WTC11 (cell line): ENCODE measurements around the gene AP5Z1. TPM values are rescaled to one million over a fixed set of nuclear protein-coding genes. Genes with fewer than 3 reads are reported as not detected.

Source experiments
- ATAC-seq: fragments of 200-7000 bp; cut with Tn5 transposase; 2 replicates; pipeline ENCODE4 v1.10.0; 2021; ENCODE audit warnings: mild to moderate bottlenecking, moderate library complexity
- CTCF ChIA-PET: fragments of 300-600 bp; sonication (Branson Sonifier 250); formaldehyde crosslinking; loops from one replicate; lab custom pipeline; 2021; ENCODE audit warnings: antibody characterized with exemption; lab: Charles Lee
- POLR2A ChIA-PET: fragments of 350-600 bp; sonication (Branson Sonifier 250); formaldehyde crosslinking; loops from one replicate; lab custom pipeline; 2021; ENCODE audit warnings: antibody characterized with exemption; lab: Charles Lee
- DNase-seq: peaks from one replicate; pipeline ENCODE4 v3.0.0; 2021; ENCODE audit warnings: low spot score
- H3K27ac Mint-ChIP-seq: 2 replicates; pipeline ENCODE4 v1.8.0; 2021; ENCODE audit warnings: mixed read lengths
- H3K27me3 Mint-ChIP-seq: 2 replicates; pipeline ENCODE4 v1.8.0; 2021; ENCODE audit warnings: low read depth, mild to moderate bottlenecking, moderate library complexity, mixed read lengths
- H3K36me3 Mint-ChIP-seq: 2 replicates; pipeline ENCODE4 v1.8.0; 2021; ENCODE audit warnings: mixed read lengths
- H3K4me1 Mint-ChIP-seq: 2 replicates; pipeline ENCODE4 v1.8.0; 2022; ENCODE audit warnings: mixed read lengths
- H3K4me3 Mint-ChIP-seq: 2 replicates; pipeline ENCODE4 v1.8.0; 2021; ENCODE audit warnings: mild to moderate bottlenecking, moderate library complexity, mixed read lengths
- H3K9me3 Mint-ChIP-seq: 2 replicates; pipeline ENCODE4 v1.8.0; 2021; ENCODE audit warnings: mixed read lengths
- CBFB ChIP-seq: sonication (generic); formaldehyde crosslinking; IDR thresholded peaks from 2 replicates; pipeline ENCODE4 v1.8.1; 2022; ENCODE audit warnings: mild to moderate bottlenecking, low read depth, missing genetic modification reagents
- E2F4 ChIP-seq: sonication (generic); formaldehyde crosslinking; IDR thresholded peaks from 2 replicates; pipeline ENCODE4 v1.8.1; 2022; ENCODE audit warnings: low read depth, mild to moderate bottlenecking, moderate library complexity, missing genetic modification reagents, borderline replicate concordance
- ESRRA ChIP-seq: sonication (generic); formaldehyde crosslinking; IDR thresholded peaks from 2 replicates; pipeline ENCODE4 v1.8.1; 2022; ENCODE audit warnings: mild to moderate bottlenecking, missing genetic modification reagents, borderline replicate concordance
- GABPB1 ChIP-seq: sonication (generic); formaldehyde crosslinking; IDR thresholded peaks from 2 replicates; pipeline ENCODE4 v1.8.1; 2023; ENCODE audit warnings: mild to moderate bottlenecking, missing genetic modification reagents
- GRHL2 ChIP-seq: fragments of 250-450 bp; sonication (Bioruptor Pico); IDR thresholded peaks from 2 replicates; pipeline ENCODE4 v1.8.0; 2022; ENCODE audit warnings: mild to moderate bottlenecking, moderate library complexity; ENCODE audit not compliant: insufficient replicate concordance, severe bottlenecking
- MXD4 ChIP-seq: fragments of 250-450 bp; sonication (Bioruptor Pico); IDR thresholded peaks from 2 replicates; pipeline ENCODE4 v1.8.0; 2021; ENCODE audit warnings: mild to moderate bottlenecking, moderate library complexity, borderline replicate concordance
- MYBL2 ChIP-seq: sonication (generic); formaldehyde crosslinking; IDR thresholded peaks from 2 replicates; pipeline ENCODE4 v1.8.1; 2023; ENCODE audit warnings: mild to moderate bottlenecking, moderate library complexity, missing genetic modification reagents
- NFE2L1 ChIP-seq: sonication (generic); formaldehyde crosslinking; IDR thresholded peaks from 2 replicates; pipeline ENCODE4 v1.8.1; 2023; ENCODE audit warnings: missing genetic modification reagents
- NR3C1 ChIP-seq: sonication (generic); formaldehyde crosslinking; conservative IDR thresholded peaks from 2 replicates; pipeline ENCODE4 v1.8.1; 2023; ENCODE audit warnings: low read depth, mild to moderate bottlenecking, missing genetic modification reagents
- PRDM15 ChIP-seq: sonication (generic); formaldehyde crosslinking; IDR thresholded peaks from 2 replicates; pipeline ENCODE4 v1.8.0; 2022; ENCODE audit warnings: missing genetic modification reagents
- SMAD3 ChIP-seq: sonication (generic); formaldehyde crosslinking; IDR thresholded peaks from 2 replicates; pipeline ENCODE4 v1.8.0; 2022; ENCODE audit warnings: missing genetic modification reagents, mild to moderate bottlenecking, borderline replicate concordance
- TCF7 ChIP-seq: sonication (generic); formaldehyde crosslinking; IDR thresholded peaks from 2 replicates; pipeline ENCODE4 v1.8.0; 2022; ENCODE audit warnings: mild to moderate bottlenecking, low read depth, missing genetic modification reagents, moderate library complexity
- TEAD1 ChIP-seq: sonication (generic); formaldehyde crosslinking; IDR thresholded peaks from 2 replicates; pipeline ENCODE4 v1.8.0; 2022; ENCODE audit warnings: mild to moderate bottlenecking, missing genetic modification reagents
- USF2 ChIP-seq: sonication (generic); formaldehyde crosslinking; IDR thresholded peaks from 2 replicates; pipeline ENCODE4 v1.8.1; 2023; ENCODE audit warnings: mild to moderate bottlenecking, missing genetic modification reagents, moderate library complexity
- ZNF232 ChIP-seq: sonication (generic); formaldehyde crosslinking; IDR thresholded peaks from 2 replicates; pipeline ENCODE4 v1.8.0; 2022; ENCODE audit warnings: mild to moderate bottlenecking, missing genetic modification reagents
- ZNF281 ChIP-seq: sonication (generic); formaldehyde crosslinking; IDR thresholded peaks from 2 replicates; pipeline ENCODE4 v1.8.0; 2023; ENCODE audit warnings: mild to moderate bottlenecking, missing genetic modification reagents
- ZSCAN18 ChIP-seq: fragments of 250-450 bp; sonication (Bioruptor Pico); IDR thresholded peaks from 2 replicates; pipeline ENCODE4 v2.1.2; 2022; ENCODE audit warnings: mild to moderate bottlenecking, moderate library complexity
- total RNA-seq: library from RNA; stranded (reverse); gene quantifications from 3 replicates; pipeline ENCODE4 v1.2.3, GENCODE V29; 2021
- TF ChIP-seq, protein P1 (sequence below): fragments of 250-450 bp; sonication (Bioruptor Pico); IDR thresholded peaks from 2 replicates; pipeline ENCODE4 v1.8.0; 2021; ENCODE audit warnings: mild to moderate bottlenecking
- TF ChIP-seq, protein P2 (sequence below): sonication (generic); formaldehyde crosslinking; IDR thresholded peaks from 2 replicates; pipeline ENCODE4 v1.8.1; 2023; ENCODE audit warnings: mild to moderate bottlenecking, missing genetic modification reagents, borderline replicate concordance

The AP5Z1 gene
- total RNA-seq, 1 experiment from 2014 or later = 29.4 TPM

GRCh38 chr7:4792537-4793126 lies 17.2 kb downstream of the AP5Z1 start:
- Mint-ChIP-seq H3K4me1 (peaks cover 5% of the 10 kb centered on the region), H3K27ac (no peak overlapping the region), H3K4me3 (peak overlapping the region; percentile 54), H3K9me3 (no peaks in the 10 kb centered on the region), H3K27me3 (no peaks in the 10 kb centered on the region), H3K36me3 (peaks cover 3% of the 10 kb centered on the region; the same call in 1 of the 2 replicates)
- DNase-seq (no peak), ATAC-seq (peak; percentile 49)
- ChIA-PET CTCF (interaction anchor here (0.5 to 4.2 kb wide), 82 partner anchors 9 to 1884 kb away, joined by 3 to 75 read pairs (median 4); partner anchors contain the start of genes AP5Z1, MMD2, RADIL and RBAK), POLR2A (interaction anchor here (0.8 to 1.7 kb wide), 3 partner anchors 14 to 90 kb away, joined by 3 to 11 read pairs (median 3); partner anchors contain the start of gene AP5Z1)
- no peak for TF ChIP-seq CBFB
- 0 out of 2 replicates have a peak, but pooled peaks have one; percentile 61 for TF ChIP-seq NR3C1 (CRISPR knock-in tag)
- TF ChIP-seq ZSCAN18 (CRISPR knock-in tag) = no peak
- TF ChIP-seq, protein P1, sequence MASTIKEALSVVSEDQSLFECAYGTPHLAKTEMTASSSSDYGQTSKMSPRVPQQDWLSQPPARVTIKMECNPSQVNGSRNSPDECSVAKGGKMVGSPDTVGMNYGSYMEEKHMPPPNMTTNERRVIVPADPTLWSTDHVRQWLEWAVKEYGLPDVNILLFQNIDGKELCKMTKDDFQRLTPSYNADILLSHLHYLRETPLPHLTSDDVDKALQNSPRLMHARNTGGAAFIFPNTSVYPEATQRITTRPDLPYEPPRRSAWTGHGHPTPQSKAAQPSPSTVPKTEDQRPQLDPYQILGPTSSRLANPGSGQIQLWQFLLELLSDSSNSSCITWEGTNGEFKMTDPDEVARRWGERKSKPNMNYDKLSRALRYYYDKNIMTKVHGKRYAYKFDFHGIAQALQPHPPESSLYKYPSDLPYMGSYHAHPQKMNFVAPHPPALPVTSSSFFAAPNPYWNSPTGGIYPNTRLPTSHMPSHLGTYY (CRISPR knock-in tag) = no peak
- TF ChIP-seq ZNF281 (CRISPR knock-in tag) = no peak
- TF ChIP-seq TEAD1 = peak; percentile 57
- TF ChIP-seq, protein P2, sequence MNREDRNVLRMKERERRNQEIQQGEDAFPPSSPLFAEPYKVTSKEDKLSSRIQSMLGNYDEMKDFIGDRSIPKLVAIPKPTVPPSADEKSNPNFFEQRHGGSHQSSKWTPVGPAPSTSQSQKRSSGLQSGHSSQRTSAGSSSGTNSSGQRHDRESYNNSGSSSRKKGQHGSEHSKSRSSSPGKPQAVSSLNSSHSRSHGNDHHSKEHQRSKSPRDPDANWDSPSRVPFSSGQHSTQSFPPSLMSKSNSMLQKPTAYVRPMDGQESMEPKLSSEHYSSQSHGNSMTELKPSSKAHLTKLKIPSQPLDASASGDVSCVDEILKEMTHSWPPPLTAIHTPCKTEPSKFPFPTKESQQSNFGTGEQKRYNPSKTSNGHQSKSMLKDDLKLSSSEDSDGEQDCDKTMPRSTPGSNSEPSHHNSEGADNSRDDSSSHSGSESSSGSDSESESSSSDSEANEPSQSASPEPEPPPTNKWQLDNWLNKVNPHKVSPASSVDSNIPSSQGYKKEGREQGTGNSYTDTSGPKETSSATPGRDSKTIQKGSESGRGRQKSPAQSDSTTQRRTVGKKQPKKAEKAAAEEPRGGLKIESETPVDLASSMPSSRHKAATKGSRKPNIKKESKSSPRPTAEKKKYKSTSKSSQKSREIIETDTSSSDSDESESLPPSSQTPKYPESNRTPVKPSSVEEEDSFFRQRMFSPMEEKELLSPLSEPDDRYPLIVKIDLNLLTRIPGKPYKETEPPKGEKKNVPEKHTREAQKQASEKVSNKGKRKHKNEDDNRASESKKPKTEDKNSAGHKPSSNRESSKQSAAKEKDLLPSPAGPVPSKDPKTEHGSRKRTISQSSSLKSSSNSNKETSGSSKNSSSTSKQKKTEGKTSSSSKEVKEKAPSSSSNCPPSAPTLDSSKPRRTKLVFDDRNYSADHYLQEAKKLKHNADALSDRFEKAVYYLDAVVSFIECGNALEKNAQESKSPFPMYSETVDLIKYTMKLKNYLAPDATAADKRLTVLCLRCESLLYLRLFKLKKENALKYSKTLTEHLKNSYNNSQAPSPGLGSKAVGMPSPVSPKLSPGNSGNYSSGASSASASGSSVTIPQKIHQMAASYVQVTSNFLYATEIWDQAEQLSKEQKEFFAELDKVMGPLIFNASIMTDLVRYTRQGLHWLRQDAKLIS = no peak
- no peak for TF ChIP-seq E2F4 (CRISPR knock-in tag)
- TF ChIP-seq GRHL2 = no peak
- TF ChIP-seq PRDM15 (CRISPR knock-in tag) = no peak
- no peak for TF ChIP-seq TCF7 (CRISPR knock-in tag)
- TF ChIP-seq NFE2L1 = no peak
- TF ChIP-seq USF2 (CRISPR knock-in tag) = no peak; the same call in 1 of the 2 replicates
- TF ChIP-seq SMAD3 (CRISPR knock-in tag) = 0 out of 2 replicates have a peak, but pooled peaks have one; percentile 71
- TF ChIP-seq ZNF232 (CRISPR knock-in tag) = no peak
- no peak for TF ChIP-seq MYBL2
- no peak for TF ChIP-seq MXD4 (CRISPR knock-in tag)
- no peak for TF ChIP-seq ESRRA (CRISPR knock-in tag)
- no peak for TF ChIP-seq GABPB1
